Choroid plexus epithelial cell (primary cell): ENCODE data around the gene NHERF2.
A peak's percentile ranks its signal among the peaks of the same experiment; 100 is the strongest.

Source experiments
- DNase-seq: peaks from one replicate; pipeline ENCODE4 v3.0.0-alpha.2; 2010; ENCODE audit warnings: low read depth
- H3K4me3 ChIP-seq: 2 replicates; pipeline ENCODE4 v1.5.1; 2011; ENCODE audit warnings: low read depth, mild to moderate bottlenecking, control low read depth, low read length, moderate library complexity
- CTCF ChIP-seq: conservative IDR thresholded peaks from 2 replicates; pipeline ENCODE4 v1.5.1; 2011; ENCODE audit warnings: low read depth, mild to moderate bottlenecking, control low read depth, inconsistent platforms, low read length, moderate library complexity

The NHERF2 gene

GRCh38 chr16:1980770-1981087, 46.0 kb upstream of the NHERF2 start:
- no peak overlapping the region for H3K4me3 ChIP-seq
- no peak for DNase-seq
- TF ChIP-seq CTCF: no peak

- H3K4me3 ChIP-seq: no peak within 1 kb of the TSS
- TF ChIP-seq CTCF: no peak
- no peak for DNase-seq
These were observed 45.3 kb upstream of the NHERF2 start, which contains the start of gene NOXO1 for GRCh38 chr16:1981398-1981836. Gene NOXO1, minus strand, starts transcription at chr16:1981469. Its CDS starts 290 bp downstream, at chr16:1981179.

- no peak overlapping the region for H3K4me3 ChIP-seq
- TF ChIP-seq CTCF: no peak
- DNase-seq: no peak
These were observed 44.7 kb upstream of the NHERF2 start for GRCh38 chr16:1982013-1982433.

GRCh38 chr16:1982991-1983543, 43.6 kb upstream of the NHERF2 start:
- H3K4me3 ChIP-seq: peak overlapping the region; percentile 67
- TF ChIP-seq CTCF: peak; percentile 16
- peak; percentile 30 for DNase-seq

GRCh38 chr16:1983544-1984346, 43.0 kb upstream of the NHERF2 start, which contains the start of gene GFER:
Gene GFER, plus strand, starts transcription at chr16:1984193. Its CDS starts 26 bp downstream, at chr16:1984219.
- DNase-seq: peak; percentile 93
- H3K4me3 ChIP-seq: peak within 1 kb of the TSS; percentile 67
- TF ChIP-seq CTCF: peak; percentile 42

- TF ChIP-seq CTCF: no peak
- peak overlapping the region; percentile 67 for H3K4me3 ChIP-seq
- DNase-seq: no peak
These were observed 42.1 kb upstream of the NHERF2 start for GRCh38 chr16:1984347-1985225.
